ENCODE data around the gene CTNS. TPM values are rescaled to one million over a fixed set of nuclear protein-coding genes. Genes with fewer than 3 reads are reported as not detected.

CTNS gene
- total RNA-seq, 1 donor from 2014 or later, result 6.4 TPM

GRCh38 chr17:3621146-3621720, 15.3 kb upstream of the CTNS start:
- DNase-seq (ENCODE audit: low spot score), result no peak
- intact Hi-C loops (cut with DNase I), result no loop called here

- intact Hi-C loops (cut with DNase I), result no loop called here
- no peak for DNase-seq (ENCODE audit: low spot score)
These were observed 13.5 kb upstream of the CTNS start for GRCh38 chr17:3622977-3623594.

GRCh38 chr17:3626831-3627768, 9.5 kb upstream of the CTNS start:
- intact Hi-C loops (cut with DNase I), result no loop called here
- DNase-seq (ENCODE audit: low spot score), result no peak

GRCh38 chr17:3627769-3628167, 8.8 kb upstream of the CTNS start:
- DNase-seq (ENCODE audit: low spot score), result no peak
- intact Hi-C loops (cut with DNase I), result no loop called here

- intact Hi-C loops (cut with DNase I), result loop anchor here (10.0 kb wide), 1 partner anchor 96 kb away; no protein-coding TSS in a partner anchor
- no peak for DNase-seq (ENCODE audit: low spot score)
These were observed 5.8 kb upstream of the CTNS start for GRCh38 chr17:3630781-3631180.

GRCh38 chr17:3632287-3632686, 4.3 kb upstream of the CTNS start:
- DNase-seq (ENCODE audit: low spot score), result no peak
- intact Hi-C loops (cut with DNase I), result loop anchor here (10.0 kb wide), 1 partner anchor 97 kb away; no protein-coding TSS in a partner anchor

- DNase-seq (ENCODE audit: low spot score), result no peak
- intact Hi-C loops (cut with DNase I), result loop anchor here (2.0 to 10.0 kb wide), 2 partner anchors 31 to 101 kb away; no protein-coding TSS in a partner anchor
These were observed 946 bp upstream of the CTNS start for GRCh38 chr17:3635474-3636153.

- no peak for DNase-seq (ENCODE audit: low spot score)
- intact Hi-C loops (cut with DNase I), result loop anchor here (2.0 to 10.0 kb wide), 2 partner anchors 30 to 102 kb away; no protein-coding TSS in a partner anchor
These were observed 381 bp downstream of the CTNS start for GRCh38 chr17:3636908-3637373.

- intact Hi-C loops (cut with DNase I), result loop anchor here (10.0 kb wide), 1 partner anchor 105 kb away; no protein-coding TSS in a partner anchor
- no peak for DNase-seq (ENCODE audit: low spot score)
These were observed 3.5 kb downstream of the CTNS start for GRCh38 chr17:3639981-3640596.

- intact Hi-C loops (cut with DNase I), result no loop called here
- DNase-seq (ENCODE audit: low spot score), result no peak
These were observed 4.5 kb downstream of the CTNS start for GRCh38 chr17:3641014-3641413.

- intact Hi-C loops (cut with DNase I), result no loop called here
- no peak for DNase-seq (ENCODE audit: low spot score)
These were observed 5.3 kb downstream of the CTNS start for GRCh38 chr17:3641717-3642486.

GRCh38 chr17:3643889-3644349, 7.4 kb downstream of the CTNS start:
- intact Hi-C loops (cut with DNase I), result no loop called here

GRCh38 chr17:3645310-3645709, 8.8 kb downstream of the CTNS start:
- intact Hi-C loops (cut with DNase I), result loop anchor here (5.0 kb wide), 1 partner anchor 598 kb away; no protein-coding TSS in a partner anchor
- no peak for DNase-seq (ENCODE audit: low spot score)

More at GRCh38 chr17:3643889-3644349, 7.4 kb downstream of the CTNS start:
- no peak for DNase-seq (ENCODE audit: low spot score)

GRCh38 chr17:3647251-3647650, 10.7 kb downstream of the CTNS start:
- intact Hi-C loops (cut with DNase I), result loop anchor here (5.0 kb wide), 1 partner anchor 600 kb away; no protein-coding TSS in a partner anchor

GRCh38 chr17:3647769-3648555, 11.4 kb downstream of the CTNS start:
- intact Hi-C loops (cut with DNase I), result loop anchor here (5.0 kb wide), 1 partner anchor 601 kb away; no protein-coding TSS in a partner anchor
- DNase-seq (ENCODE audit: low spot score), result no peak

More at GRCh38 chr17:3647251-3647650, 10.7 kb downstream of the CTNS start:
- no peak for DNase-seq (ENCODE audit: low spot score)

GRCh38 chr17:3655766-3656165, 19.2 kb downstream of the CTNS start:
- no peak for DNase-seq (ENCODE audit: low spot score)
- intact Hi-C loops (cut with DNase I), result no loop called here

GRCh38 chr17:3656353-3656752, 19.8 kb downstream of the CTNS start:
- no peak for DNase-seq (ENCODE audit: low spot score)
- intact Hi-C loops (cut with DNase I), result no loop called here
